ENCODE measurements around the gene MEOX2. TPM values are rescaled to one million over a fixed set of nuclear protein-coding genes. Genes with fewer than 3 reads are reported as not detected.

MEOX2 gene
- polyA plus RNA-seq, 1 donor (not counting 4 experiments of a cell fraction or from before 2014, with no cell fraction given): not detected

DNA sequence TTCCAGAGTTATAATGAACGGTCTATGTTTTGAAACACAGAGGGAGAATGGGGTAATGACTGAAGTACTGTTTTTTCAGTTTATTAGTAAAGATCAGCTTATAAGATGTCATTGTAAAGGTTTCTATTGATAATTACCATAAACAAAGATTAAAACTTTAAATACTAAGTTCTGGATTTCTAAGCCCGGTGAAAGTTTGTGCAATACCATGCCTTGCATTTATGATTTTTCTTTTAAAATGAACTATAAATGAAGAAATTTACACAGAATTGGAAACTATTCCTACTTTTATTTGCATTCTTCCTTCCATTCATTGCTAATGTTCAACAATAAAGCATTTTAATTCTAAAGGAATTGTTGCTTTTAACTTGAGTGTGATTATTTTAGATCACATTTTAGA, 4.9 kb downstream of the MEOX2 start:
- Histone ChIP-seq H3K9me3 (ENCODE audit: control insufficient read depth, low read depth, low read length) (no peaks in the 10 kb centered on the region), H2AFZ (ENCODE audit: control insufficient read depth, low read length) (no peak overlapping the region), H3K4me2 (ENCODE audit: control insufficient read depth, extremely low read depth, insufficient read depth, low read depth, low read length) (no peak overlapping the region), H3K9ac (ENCODE audit: control insufficient read depth, extremely low read depth, insufficient read depth, low read length) (no peak overlapping the region), H3K36me3 (ENCODE audit: control insufficient read depth in 2 of 2, extremely low read depth in 1 of 2, insufficient read depth in 2 of 2, low read length in 2 of 2) (no peaks in the 10 kb centered on the region), H3K9me1 (ENCODE audit: control insufficient read depth, extremely low read depth, insufficient read depth, low read length) (no peaks in the 10 kb centered on the region), H3K79me2 (ENCODE audit: control insufficient read depth, insufficient read depth, low read length) (no peaks in the 10 kb centered on the region), H3K27ac (ENCODE audit: control insufficient read depth, insufficient read depth, low read length) (no peak overlapping the region), H4K20me1 (ENCODE audit: control insufficient read depth, extremely low read depth, insufficient read depth, low read length) (no peaks in the 10 kb centered on the region), H3K4me3 (ENCODE audit: control insufficient read depth in 2 of 3, extremely low read depth in 1 of 3, insufficient read depth in 2 of 3, low read depth in 1 of 3, low read length in 3 of 3) (no peak overlapping the region), H3K4me1 (ENCODE audit: control insufficient read depth, extremely low read depth, insufficient read depth, low read length) (no peaks in the 10 kb centered on the region), H3K27me3 (ENCODE audit: control insufficient read depth, extremely low read depth, insufficient read depth, low read length) (peaks cover 19% of the 10 kb centered on the region)
- dilution Hi-C loops (cut with MboI; ENCODE audit: extremely low pct_ligation_motif_present, low sequenced_read_pairs): no loop called here
- TF ChIP-seq, protein P1, sequence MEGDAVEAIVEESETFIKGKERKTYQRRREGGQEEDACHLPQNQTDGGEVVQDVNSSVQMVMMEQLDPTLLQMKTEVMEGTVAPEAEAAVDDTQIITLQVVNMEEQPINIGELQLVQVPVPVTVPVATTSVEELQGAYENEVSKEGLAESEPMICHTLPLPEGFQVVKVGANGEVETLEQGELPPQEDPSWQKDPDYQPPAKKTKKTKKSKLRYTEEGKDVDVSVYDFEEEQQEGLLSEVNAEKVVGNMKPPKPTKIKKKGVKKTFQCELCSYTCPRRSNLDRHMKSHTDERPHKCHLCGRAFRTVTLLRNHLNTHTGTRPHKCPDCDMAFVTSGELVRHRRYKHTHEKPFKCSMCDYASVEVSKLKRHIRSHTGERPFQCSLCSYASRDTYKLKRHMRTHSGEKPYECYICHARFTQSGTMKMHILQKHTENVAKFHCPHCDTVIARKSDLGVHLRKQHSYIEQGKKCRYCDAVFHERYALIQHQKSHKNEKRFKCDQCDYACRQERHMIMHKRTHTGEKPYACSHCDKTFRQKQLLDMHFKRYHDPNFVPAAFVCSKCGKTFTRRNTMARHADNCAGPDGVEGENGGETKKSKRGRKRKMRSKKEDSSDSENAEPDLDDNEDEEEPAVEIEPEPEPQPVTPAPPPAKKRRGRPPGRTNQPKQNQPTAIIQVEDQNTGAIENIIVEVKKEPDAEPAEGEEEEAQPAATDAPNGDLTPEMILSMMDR (optimal IDR thresholded peaks at IDR 0.05 in 1 of 3, IDR thresholded peaks at IDR 0.05 in 1 of 3, conservative IDR thresholded peaks at IDR 0.05 in 1 of 3; ENCODE audit: extremely low read depth in 1 of 3, insufficient read depth in 2 of 3, low read length in 3 of 3): no peak
- no peak for TF ChIP-seq EZH2 (IDR thresholded peaks at IDR 0.05; ENCODE audit: low read length)
- DNase-seq (ENCODE audit: low read depth, low spot score) (no peak), FAIRE-seq (no peak)

DNA sequence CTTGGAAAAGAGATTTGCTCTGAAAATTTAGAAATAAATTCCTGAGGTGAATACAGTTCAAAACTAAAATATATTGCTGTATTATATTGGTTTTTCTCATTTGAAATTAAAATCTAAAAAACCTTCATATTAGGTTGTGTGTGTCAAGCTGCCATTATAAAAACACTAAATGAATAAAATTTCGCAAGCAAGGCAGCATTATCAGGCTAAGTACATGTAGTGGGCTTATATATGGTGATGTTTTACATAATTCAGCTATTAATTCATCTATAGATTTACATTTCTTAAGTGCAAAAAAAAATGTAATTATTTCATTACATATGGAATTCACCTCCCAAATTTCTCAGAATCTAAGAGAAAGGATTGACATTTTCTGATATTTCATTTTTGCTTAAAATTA, 5.3 kb downstream of the MEOX2 start:
- no peak for TF ChIP-seq EZH2 (IDR thresholded peaks at IDR 0.05; ENCODE audit: low read length)
- TF ChIP-seq, protein P1 (optimal IDR thresholded peaks at IDR 0.05 in 1 of 3, IDR thresholded peaks at IDR 0.05 in 1 of 3, conservative IDR thresholded peaks at IDR 0.05 in 1 of 3; ENCODE audit: extremely low read depth in 1 of 3, insufficient read depth in 2 of 3, low read length in 3 of 3): no peak
- H2AFZ ChIP-seq (ENCODE audit: control insufficient read depth, low read length): no peak overlapping the region
- H3K4me1 ChIP-seq (ENCODE audit: control insufficient read depth, extremely low read depth, insufficient read depth, low read length): no peaks in the 10 kb centered on the region
- no peaks in the 10 kb centered on the region for H4K20me1 ChIP-seq (ENCODE audit: control insufficient read depth, extremely low read depth, insufficient read depth, low read length)
- no peaks in the 10 kb centered on the region for H3K36me3 ChIP-seq (ENCODE audit: control insufficient read depth in 2 of 2, extremely low read depth in 1 of 2, insufficient read depth in 2 of 2, low read length in 2 of 2)
- H3K27me3 ChIP-seq (ENCODE audit: control insufficient read depth, extremely low read depth, insufficient read depth, low read length): peaks cover 15% of the 10 kb centered on the region
- dilution Hi-C loops (cut with MboI; ENCODE audit: extremely low pct_ligation_motif_present, low sequenced_read_pairs): no loop called here
- H3K9ac ChIP-seq (ENCODE audit: control insufficient read depth, extremely low read depth, insufficient read depth, low read length): no peak overlapping the region
- no peak for FAIRE-seq
- H3K79me2 ChIP-seq (ENCODE audit: control insufficient read depth, insufficient read depth, low read length): no peaks in the 10 kb centered on the region
- no peak overlapping the region for H3K27ac ChIP-seq (ENCODE audit: control insufficient read depth, insufficient read depth, low read length)
- H3K9me1 ChIP-seq (ENCODE audit: control insufficient read depth, extremely low read depth, insufficient read depth, low read length): no peaks in the 10 kb centered on the region
- H3K4me3 ChIP-seq (ENCODE audit: control insufficient read depth in 2 of 3, extremely low read depth in 1 of 3, insufficient read depth in 2 of 3, low read depth in 1 of 3, low read length in 3 of 3): no peak overlapping the region
- no peak overlapping the region for H3K4me2 ChIP-seq (ENCODE audit: control insufficient read depth, extremely low read depth, insufficient read depth, low read depth, low read length)
- H3K9me3 ChIP-seq (ENCODE audit: control insufficient read depth, low read depth, low read length): no peaks in the 10 kb centered on the region
- DNase-seq (ENCODE audit: low read depth, low spot score): no peak
